ENCODE data around the gene MARCHF7. TPM values are rescaled to one million over a fixed set of nuclear protein-coding genes. Genes with fewer than 3 reads are reported as not detected.
"Not testable (repeated sequence)": the region's sequence is repeated elsewhere in the genome, so short reads cannot be mapped to it uniquely, and the experiment has no call there.

Gene MARCHF7
- 70.7 TPM for total RNA-seq
- long read RNA-seq, full-length matches to known transcripts, result 54 of 240 reads
- long read RNA-seq, partial matches to known transcripts, result 7 of 240 reads
- long read RNA-seq, other reads (novel, unspliced or antisense), result 179 of 240 reads

GRCh38 chr2:159712143-159712928, at the start of gene MARCHF7:
Gene MARCHF7 (plus strand): TSS chr2:159712506. CDS start chr2:159729023, 16,517 bp downstream.
- DNase-seq (peak; percentile 98), ATAC-seq (ENCODE audit: poor library complexity) (peak; percentile 99)
- intact Hi-C loops (cut with DNase I), result loop anchor here (5.0 kb wide), 1 partner anchor 95 kb away; the partner anchor contains the start of gene BAZ2B

DNA sequence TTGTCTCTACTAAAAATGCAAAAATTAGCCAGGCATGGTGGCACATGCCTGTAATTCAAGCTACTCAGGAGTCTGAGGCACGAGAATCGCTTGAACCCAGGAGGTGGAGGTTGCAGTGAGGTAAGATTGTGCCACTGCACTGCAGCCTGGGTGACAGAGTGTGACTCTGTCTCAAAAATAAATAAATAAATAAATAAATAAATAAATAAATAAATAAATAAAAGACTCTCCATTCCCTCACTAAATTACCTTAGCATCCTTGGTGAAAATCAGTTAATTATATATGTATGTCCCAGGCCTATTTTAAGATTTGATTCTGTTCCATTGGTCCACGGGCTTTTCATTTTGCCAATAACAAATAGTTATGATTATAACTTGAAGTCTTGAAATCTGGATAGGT, 44.9 kb upstream of the MARCHF7 start:
- not testable (repeated sequence) for ATAC-seq (ENCODE audit: poor library complexity); DNase-seq

DNA sequence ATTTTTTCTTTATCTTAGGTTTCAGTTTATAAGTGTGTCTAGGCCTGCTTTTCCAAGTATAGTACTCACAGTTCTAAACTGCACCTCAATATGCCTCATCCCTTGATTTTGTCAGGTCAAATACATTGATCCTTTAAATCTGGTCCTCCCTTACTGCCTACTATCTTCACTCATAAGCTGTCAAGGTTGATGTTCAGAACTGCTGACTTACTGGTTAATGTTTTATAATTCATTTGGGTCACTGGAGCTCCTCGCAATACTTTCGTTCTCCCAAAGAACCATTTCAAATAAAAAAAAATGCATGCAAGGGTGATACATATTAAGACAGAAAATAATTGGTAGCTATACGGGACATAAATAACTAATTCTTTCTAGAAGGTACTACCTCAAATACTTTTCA, 41.3 kb upstream of the MARCHF7 start:
- ATAC-seq (ENCODE audit: poor library complexity), result no peak
- DNase-seq, result no peak
- intact Hi-C loops (cut with DNase I), result no loop called here

More for the DNA sequence above, 44.9 kb upstream of the MARCHF7 start:
- intact Hi-C loops (cut with DNase I), result not testable (repeated sequence)

DNA sequence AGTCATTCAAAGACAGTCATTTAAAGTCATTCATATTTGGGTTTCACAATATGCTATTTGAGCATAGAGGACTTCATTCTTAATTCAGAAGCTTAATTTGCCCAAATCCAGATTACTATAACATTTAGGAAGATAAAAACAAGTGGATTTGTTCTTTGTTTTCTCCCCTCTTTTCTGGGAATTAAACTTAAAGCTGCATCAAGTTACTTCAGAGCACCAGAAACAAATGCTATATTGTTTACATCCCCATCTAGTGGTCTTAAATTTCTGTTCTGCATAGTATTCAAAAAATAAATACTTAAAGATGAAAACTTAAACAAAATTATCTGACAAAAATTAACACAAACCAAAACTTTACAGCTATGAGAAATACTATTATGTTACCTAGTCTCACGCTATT, 34.7 kb upstream of the MARCHF7 start:
- ATAC-seq (ENCODE audit: poor library complexity) (no peak), DNase-seq (no peak)
- intact Hi-C loops (cut with DNase I), result no loop called here

GRCh38 chr2:159680692-159681091, 31.6 kb upstream of the MARCHF7 start:
- no peak for ATAC-seq (ENCODE audit: poor library complexity)
- intact Hi-C loops (cut with DNase I), result no loop called here
- DNase-seq, result no peak

DNA sequence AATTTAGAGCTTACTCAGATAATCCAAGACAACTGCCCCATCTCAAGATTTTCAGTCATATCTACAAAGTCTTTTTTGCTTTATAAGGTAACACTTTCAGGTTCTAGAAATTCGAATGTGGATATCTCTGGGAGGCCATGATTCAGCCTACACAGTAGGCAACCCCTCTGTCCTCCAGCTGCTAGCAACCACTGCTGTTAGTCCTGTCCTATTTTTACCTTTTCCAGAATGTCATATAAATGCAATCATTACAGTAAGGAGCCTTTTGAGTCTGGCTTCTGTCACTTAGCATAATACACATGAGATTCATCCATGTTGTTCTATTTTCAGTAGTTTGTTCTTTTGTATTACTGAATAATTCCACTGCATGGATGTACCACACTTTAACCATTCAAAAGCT, 28.5 kb upstream of the MARCHF7 start:
- intact Hi-C loops (cut with DNase I), result no loop called here
- no peak for DNase-seq
- ATAC-seq (ENCODE audit: poor library complexity), result no peak

- intact Hi-C loops (cut with DNase I), result no loop called here
- DNase-seq (no peak), ATAC-seq (ENCODE audit: poor library complexity) (no peak)
Observed at GRCh38 chr2:159684796-159685195, 27.5 kb upstream of the MARCHF7 start.

GRCh38 chr2:159694500-159695040, 17.7 kb upstream of the MARCHF7 start:
- no peak for DNase-seq
- no peak for ATAC-seq (ENCODE audit: poor library complexity)
- intact Hi-C loops (cut with DNase I), result no loop called here

GRCh38 chr2:159695795-159696448, 16.4 kb upstream of the MARCHF7 start:
- no peak for DNase-seq
- no peak for ATAC-seq (ENCODE audit: poor library complexity)
- intact Hi-C loops (cut with DNase I), result no loop called here

DNA sequence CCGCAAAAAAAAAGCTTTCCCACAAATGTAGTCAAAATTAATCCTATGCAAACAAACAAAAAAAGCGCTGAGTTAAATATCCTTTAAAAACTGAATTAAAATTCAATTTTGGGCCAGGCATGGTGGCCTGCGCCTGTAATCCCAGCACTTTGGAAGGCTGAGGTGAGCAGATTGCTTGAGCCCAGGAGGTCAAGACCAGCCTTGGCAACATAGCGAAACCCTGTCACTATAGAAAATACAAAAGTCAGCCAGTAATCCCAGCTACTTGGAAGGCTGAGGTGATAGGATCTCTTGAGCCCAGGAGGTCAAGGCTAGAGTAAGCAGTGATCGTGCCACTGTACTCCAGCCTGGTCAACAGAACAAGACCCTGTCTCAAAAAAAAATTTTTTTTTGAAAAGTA, 8.8 kb upstream of the MARCHF7 start:
- DNase-seq (no peak), ATAC-seq (ENCODE audit: poor library complexity) (no peak)
- intact Hi-C loops (cut with DNase I), result no loop called here

DNA sequence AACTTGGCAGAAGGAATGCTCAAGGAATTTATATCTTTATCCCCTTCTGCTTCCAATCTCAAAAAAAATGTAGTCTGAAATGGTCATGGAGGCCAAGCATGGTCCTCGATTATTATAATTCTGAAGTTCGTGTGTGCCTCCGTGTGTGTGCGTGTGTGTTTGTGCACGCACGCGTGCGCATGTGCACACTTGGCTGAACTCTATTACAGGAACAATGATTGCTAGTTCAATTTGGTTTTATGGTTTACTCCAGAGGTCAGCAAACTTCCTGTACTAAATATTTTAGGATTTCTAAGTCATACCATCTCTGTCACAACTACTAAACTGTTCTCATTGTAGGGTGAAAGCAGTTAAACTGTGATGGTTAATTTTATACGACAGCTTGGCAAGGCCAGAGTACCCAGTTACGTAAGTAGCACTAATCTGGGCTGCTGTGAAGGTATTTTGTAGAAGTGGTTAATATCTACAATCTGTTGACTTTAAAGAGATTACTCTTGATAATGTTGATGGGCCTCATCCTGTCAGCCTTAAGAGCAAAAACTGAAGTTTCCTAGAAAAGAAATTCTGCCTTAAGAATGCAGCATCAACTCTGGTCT, 5.8 kb upstream of the MARCHF7 start:
- no peak for DNase-seq

GRCh38 chr2:159708066-159708760, 4.1 kb upstream of the MARCHF7 start:
- DNase-seq, result no peak
- no peak for ATAC-seq (ENCODE audit: poor library complexity)
- intact Hi-C loops (cut with DNase I), result no loop called here

More for the DNA sequence above, 5.8 kb upstream of the MARCHF7 start:
- peak; percentile 46 for ATAC-seq (ENCODE audit: poor library complexity)
- intact Hi-C loops (cut with DNase I), result no loop called here

DNA sequence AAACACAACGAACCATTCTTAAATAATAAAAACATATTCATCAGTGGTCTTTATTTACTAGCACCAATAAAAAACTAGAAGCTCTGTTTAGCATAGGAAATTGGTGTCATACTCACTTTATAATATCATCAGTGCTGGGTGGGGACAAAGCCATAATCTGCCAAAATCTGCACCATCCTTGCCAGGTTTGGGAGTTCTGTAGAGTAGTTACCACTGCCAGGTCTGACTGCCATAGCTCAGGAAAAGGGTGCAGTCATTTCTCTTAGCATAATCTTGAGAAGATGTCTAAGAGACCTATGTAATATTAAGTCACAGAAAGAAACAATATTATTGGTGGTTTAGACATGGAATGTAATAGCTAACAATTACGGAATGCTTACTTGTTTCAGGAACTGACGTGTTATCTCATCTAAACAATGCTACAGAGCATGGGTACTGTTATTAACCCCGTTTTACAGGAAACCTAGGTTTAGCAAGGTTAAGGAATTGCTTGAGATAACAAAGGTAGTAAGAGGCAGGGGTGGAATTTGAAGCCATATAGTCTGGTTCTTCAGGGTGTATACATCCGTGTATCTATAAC, 1.6 kb upstream of the MARCHF7 start:
- no peak for DNase-seq
- intact Hi-C loops (cut with DNase I), result loop anchor here (5.0 kb wide), 1 partner anchor 93 kb away; the partner anchor contains the start of gene BAZ2B
- no peak for ATAC-seq (ENCODE audit: poor library complexity)

DNA sequence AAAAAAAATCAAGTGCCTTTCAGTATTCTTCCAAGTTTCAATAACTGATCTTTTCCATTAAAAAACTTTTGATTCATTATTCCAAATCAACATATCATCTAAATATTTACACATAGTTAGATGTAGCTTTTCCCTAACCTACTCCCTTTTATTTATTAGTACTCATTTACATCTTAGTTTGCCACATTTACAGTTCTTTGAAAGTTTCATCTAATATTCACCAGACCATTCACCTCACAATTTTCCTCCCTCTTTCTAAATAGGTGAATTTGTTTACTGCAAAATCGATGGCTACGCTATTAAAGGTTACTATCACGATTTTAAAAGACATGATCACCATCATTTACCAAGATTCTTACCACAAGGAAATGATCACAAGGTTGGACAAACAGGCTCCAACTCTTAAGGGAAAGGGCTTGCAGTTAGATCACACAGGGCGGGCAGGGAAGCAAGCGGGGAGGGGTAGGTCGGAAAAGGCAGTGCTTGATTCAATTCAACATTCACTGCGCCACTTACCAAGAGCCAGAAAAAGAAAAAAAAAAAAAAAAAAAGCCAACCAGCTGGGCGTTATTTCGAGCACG, 654 bp upstream of the MARCHF7 start:
- no peak for DNase-seq
- peak; percentile 44 for ATAC-seq (ENCODE audit: poor library complexity)
- intact Hi-C loops (cut with DNase I), result loop anchor here (5.0 kb wide), 1 partner anchor 94 kb away; the partner anchor contains the start of gene BAZ2B

GRCh38 chr2:159712929-159713420, 669 bp downstream of the MARCHF7 start:
- ATAC-seq (ENCODE audit: poor library complexity) (peak; percentile 42), DNase-seq (no peak)
- intact Hi-C loops (cut with DNase I), result loop anchor here (5.0 kb wide), 1 partner anchor 96 kb away; the partner anchor contains the start of gene BAZ2B

DNA sequence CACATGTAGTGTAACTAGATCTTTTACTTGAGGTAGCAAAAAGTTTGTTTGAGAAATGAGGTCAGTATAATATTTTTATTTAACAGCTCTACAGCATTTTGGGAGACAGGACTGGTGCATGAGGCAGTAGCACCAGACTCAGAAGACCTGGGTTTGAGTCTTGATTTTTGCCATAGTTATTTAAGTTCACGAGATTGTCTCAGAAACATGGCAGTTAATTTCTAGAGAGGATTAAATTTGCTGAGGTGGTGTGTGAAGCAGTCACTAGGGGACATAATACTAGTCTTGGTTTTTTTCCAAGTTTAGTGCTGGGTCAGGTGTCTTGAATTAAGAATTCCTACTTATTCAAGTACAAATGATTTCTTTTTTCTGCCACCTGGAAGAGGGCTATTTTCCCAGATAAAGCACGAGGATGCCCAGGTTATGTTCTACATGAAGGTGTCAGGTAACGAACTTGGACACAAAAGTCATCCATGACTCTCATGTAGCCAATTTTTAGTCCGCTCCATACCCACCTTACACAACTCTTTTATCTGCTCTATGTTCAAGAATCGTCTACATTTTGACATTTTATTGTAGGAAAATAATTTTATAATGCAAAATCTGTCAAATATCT, 1.4 kb downstream of the MARCHF7 start:
- DNase-seq (no peak), ATAC-seq (ENCODE audit: poor library complexity) (no peak)
- intact Hi-C loops (cut with DNase I), result loop anchor here (5.0 kb wide), 1 partner anchor 96 kb away; the partner anchor contains the start of gene BAZ2B
